Liver (tissue), 9 donors: ENCODE data around the gene MAP2K3. TPM values are rescaled to one million over a fixed set of nuclear protein-coding genes. Genes with fewer than 3 reads are reported as not detected.

Experiments
- DNase-seq: peaks from one replicate; pipeline ENCODE4 v3.0.0-alpha.2; 2017; ENCODE audit warnings: low spot score
- H3K27ac ChIP-seq, 2 donors: one replicate each; pipeline ENCODE4 v1.7.0; 2013; ENCODE audit warnings: inconsistent platforms in 2 of 2, low read length in 2 of 2, control low read depth in 1 of 2, low read depth in 1 of 2, mild to moderate bottlenecking in 1 of 2
- H3K27me3 ChIP-seq, 4 donors: one replicate each; pipeline versions ENCODE4 v1.6.1 to v1.7.0; 2013; ENCODE audit warnings: low read length in 3 of 4, inconsistent platforms in 1 of 4, mild to moderate bottlenecking in 1 of 4, moderate library complexity in 1 of 4; ENCODE audit not compliant: control insufficient read depth in 4 of 4, insufficient read depth in 4 of 4
- H3K36me3 ChIP-seq, 4 donors: one replicate each; pipeline versions ENCODE4 v1.6.1 to v1.7.0; 2013; ENCODE audit warnings: low read length in 3 of 4, mild to moderate bottlenecking in 3 of 4, low read depth in 1 of 4, moderate library complexity in 1 of 4; ENCODE audit not compliant: control insufficient read depth in 4 of 4, insufficient read depth in 3 of 4
- H3K4me1 ChIP-seq, 4 donors: one replicate each; pipeline versions ENCODE4 v1.6.1 to v1.7.0; 2013; ENCODE audit warnings: low read length in 3 of 4, mild to moderate bottlenecking in 3 of 4, moderate library complexity in 1 of 4; ENCODE audit not compliant: control insufficient read depth in 4 of 4, insufficient read depth in 4 of 4
- H3K4me3 ChIP-seq, 3 donors: one replicate each; pipeline versions ENCODE4 v1.6.1 to v1.7.0; 2013; ENCODE audit warnings: low read length in 3 of 3, control low read depth in 1 of 3, low read depth in 1 of 3, mild to moderate bottlenecking in 1 of 3
- H3K9ac ChIP-seq, 2 donors: one replicate each; pipeline ENCODE4 v1.7.0; 2013; ENCODE audit warnings: low read length in 2 of 2, mild to moderate bottlenecking in 2 of 2, moderate library complexity in 2 of 2, control low read depth in 1 of 2, low read depth in 1 of 2
- H3K9me3 ChIP-seq, 4 donors: one replicate each; pipeline versions ENCODE4 v1.6.1 to v1.7.0; 2013; ENCODE audit warnings: low read length in 3 of 4; ENCODE audit not compliant: control insufficient read depth in 4 of 4
- ATF3 ChIP-seq: IDR thresholded peaks from 2 replicates; pipeline ENCODE4 v1.6.1; 2016; ENCODE audit warnings: antibody characterized with exemption
- CTCF ChIP-seq: fragments of 150-350 bp; IDR thresholded peaks from 2 replicates; pipeline ENCODE4 v1.5.1; 2017; ENCODE audit warnings: improper control_type of control experiment, low read depth, low read length; ENCODE audit not compliant: missing input control
- FOXA1 ChIP-seq: IDR thresholded peaks from 2 replicates; pipeline ENCODE4 v1.6.1; 2016; ENCODE audit warnings: antibody characterized with exemption
- FOXA2 ChIP-seq: IDR thresholded peaks from 2 replicates; pipeline ENCODE4 v1.6.1; 2016; ENCODE audit warnings: antibody characterized with exemption
- GABPA ChIP-seq, 2 donors: IDR thresholded peaks in 1 of 2; conservative IDR thresholded peaks in 1 of 2; 2 replicates each; pipeline ENCODE4 v1.6.1; 2016; ENCODE audit warnings: antibody characterized with exemption in 2 of 2, mild to moderate bottlenecking in 1 of 2, moderate library complexity in 1 of 2
- HNF4A ChIP-seq, 2 donors: conservative IDR thresholded peaks; 2 replicates each; pipeline ENCODE4 v1.6.1; 2016; ENCODE audit warnings: antibody characterized with exemption in 2 of 2, mild to moderate bottlenecking in 2 of 2
- HNF4G ChIP-seq: IDR thresholded peaks from 2 replicates; pipeline ENCODE4 v1.6.1; 2016; ENCODE audit warnings: antibody characterized with exemption
- JUND ChIP-seq, 2 donors: IDR thresholded peaks; 2 replicates each; pipeline ENCODE4 v1.6.1; 2016; ENCODE audit warnings: antibody characterized with exemption in 2 of 2
- NR2F2 ChIP-seq: IDR thresholded peaks from 2 replicates; pipeline ENCODE4 v1.6.1; 2016; ENCODE audit warnings: antibody characterized with exemption
- RAD21 ChIP-seq, 2 donors: IDR thresholded peaks; 2 replicates each; pipeline ENCODE4 v1.6.1; 2016; ENCODE audit warnings: antibody characterized with exemption in 2 of 2, mild to moderate bottlenecking in 2 of 2
- REST ChIP-seq: IDR thresholded peaks from 2 replicates; pipeline ENCODE4 v1.6.1; 2016; ENCODE audit warnings: antibody characterized with exemption, mild to moderate bottlenecking
- RXRA ChIP-seq, 2 donors: IDR thresholded peaks; 2 replicates each; pipeline ENCODE4 v1.6.1; 2017 to 2018; ENCODE audit warnings: antibody characterized with exemption in 2 of 2, mild to moderate bottlenecking in 1 of 2
- SP1 ChIP-seq: IDR thresholded peaks from 2 replicates; pipeline ENCODE4 v1.6.1; 2018; ENCODE audit warnings: antibody characterized with exemption, mild to moderate bottlenecking
- TAF1 ChIP-seq: conservative IDR thresholded peaks from 2 replicates; pipeline ENCODE4 v1.6.1; 2016; ENCODE audit warnings: antibody characterized with exemption, mild to moderate bottlenecking
- YY1 ChIP-seq: IDR thresholded peaks from 2 replicates; pipeline ENCODE4 v1.6.1; 2016; ENCODE audit warnings: antibody characterized with exemption, mild to moderate bottlenecking
- WGBS: extraction: QIAGEN DNeasy Blood & Tissue Kit; methylation state at CpG from one replicate; pipeline ENCODE4 v1.1.7; 2013; 5-methylcytosine and 5-hydroxymethylcytosine counted together
- polyA plus RNA-seq, 2 donors: library from polyadenylated mRNA; stranded (reverse) in 1 of 2; unstranded in 1 of 2; fragments of 200-250 nt in 1 of 2; fragments of >200 nt in 1 of 2; fragmentation: Nextera tagmentation in 1 of 2; extraction: Ambion mirVana in 1 of 2; gene quantifications; one replicate each; pipeline versions ENCODE4 v1.2.1 to v1.2.3, GENCODE V29; 2013 to 2015
- total RNA-seq, 2 donors: library from RNA; depleted of rRNA; stranded (reverse); fragments of >200 nt; gene quantifications; one replicate each; pipeline ENCODE4 v1.2.3, GENCODE V29; 2014
- TF ChIP-seq, protein P1 (sequence below): IDR thresholded peaks from 2 replicates; pipeline ENCODE4 v1.6.1; 2016; ENCODE audit warnings: antibody characterized with exemption
- donor health status: healthy.
- donor health status: healthy.
- donor health status: healthy.
- donor health status: healthy.
- donor health status: healthy.

The MAP2K3 gene
- total and polyA plus RNA-seq, 4 donors = 21.6 to 88.4 (median 30.5) TPM

DNA sequence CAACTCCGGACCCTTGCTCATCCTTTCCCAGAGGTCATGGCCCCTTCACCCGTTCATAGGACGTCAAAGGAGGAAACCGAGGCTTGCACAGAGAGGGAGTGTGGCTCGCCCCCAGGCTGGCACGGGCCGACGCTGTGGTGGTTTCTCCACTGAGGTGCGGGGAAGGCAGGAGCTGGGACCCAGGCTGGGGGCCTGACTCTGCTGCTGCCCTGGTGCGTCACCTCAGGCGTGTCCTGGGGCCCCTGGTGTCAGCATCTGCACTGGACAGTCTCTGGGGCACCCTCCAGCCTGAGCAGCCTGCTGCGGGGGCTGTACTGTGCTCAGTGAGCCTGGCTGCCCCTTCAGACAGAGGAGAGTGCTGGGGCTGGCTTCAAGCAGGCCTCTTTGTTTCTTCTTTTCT is 7.4 kb downstream of the MAP2K3 start:
- WGBS = 66% methylated on average over 12 of the region's 12 CpGs
- Histone ChIP-seq H3K9ac (no peak overlapping the region), H3K36me3 (peaks cover 0 to 6% (median 3%) of the 10 kb centered on the region in 4 donors), H3K4me1 (peaks cover 20 to 44% (median 29%) of the 10 kb centered on the region in 4 donors), H3K27ac (no peak overlapping the region), H3K4me3 (no peak overlapping the region), H3K27me3 (no peaks in the 10 kb centered on the region), H3K9me3 (no peaks in the 10 kb centered on the region)
- no peak for TF ChIP-seq RXRA (IDR thresholded peaks at IDR 0.05)
- TF ChIP-seq FOXA2 = no peak
- TF ChIP-seq HNF4G = no peak
- TF ChIP-seq HNF4A (conservative IDR thresholded peaks at IDR 0.05) = no peak
- no peak for TF ChIP-seq RAD21 (IDR thresholded peaks at IDR 0.05)
- TF ChIP-seq CTCF = no peak
- no peak for TF ChIP-seq SP1
- TF ChIP-seq, protein P1, sequence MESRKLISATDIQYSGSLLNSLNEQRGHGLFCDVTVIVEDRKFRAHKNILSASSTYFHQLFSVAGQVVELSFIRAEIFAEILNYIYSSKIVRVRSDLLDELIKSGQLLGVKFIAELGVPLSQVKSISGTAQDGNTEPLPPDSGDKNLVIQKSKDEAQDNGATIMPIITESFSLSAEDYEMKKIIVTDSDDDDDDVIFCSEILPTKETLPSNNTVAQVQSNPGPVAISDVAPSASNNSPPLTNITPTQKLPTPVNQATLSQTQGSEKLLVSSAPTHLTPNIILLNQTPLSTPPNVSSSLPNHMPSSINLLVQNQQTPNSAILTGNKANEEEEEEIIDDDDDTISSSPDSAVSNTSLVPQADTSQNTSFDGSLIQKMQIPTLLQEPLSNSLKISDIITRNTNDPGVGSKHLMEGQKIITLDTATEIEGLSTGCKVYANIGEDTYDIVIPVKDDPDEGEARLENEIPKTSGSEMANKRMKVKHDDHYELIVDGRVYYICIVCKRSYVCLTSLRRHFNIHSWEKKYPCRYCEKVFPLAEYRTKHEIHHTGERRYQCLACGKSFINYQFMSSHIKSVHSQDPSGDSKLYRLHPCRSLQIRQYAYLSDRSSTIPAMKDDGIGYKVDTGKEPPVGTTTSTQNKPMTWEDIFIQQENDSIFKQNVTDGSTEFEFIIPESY = no peak
- TF ChIP-seq FOXA1 = no peak
- TF ChIP-seq GABPA (IDR thresholded peaks at IDR 0.05 in 1 of 2, conservative IDR thresholded peaks at IDR 0.05 in 1 of 2) = no peak
- no peak for TF ChIP-seq TAF1
- DNase-seq = no peak

DNA sequence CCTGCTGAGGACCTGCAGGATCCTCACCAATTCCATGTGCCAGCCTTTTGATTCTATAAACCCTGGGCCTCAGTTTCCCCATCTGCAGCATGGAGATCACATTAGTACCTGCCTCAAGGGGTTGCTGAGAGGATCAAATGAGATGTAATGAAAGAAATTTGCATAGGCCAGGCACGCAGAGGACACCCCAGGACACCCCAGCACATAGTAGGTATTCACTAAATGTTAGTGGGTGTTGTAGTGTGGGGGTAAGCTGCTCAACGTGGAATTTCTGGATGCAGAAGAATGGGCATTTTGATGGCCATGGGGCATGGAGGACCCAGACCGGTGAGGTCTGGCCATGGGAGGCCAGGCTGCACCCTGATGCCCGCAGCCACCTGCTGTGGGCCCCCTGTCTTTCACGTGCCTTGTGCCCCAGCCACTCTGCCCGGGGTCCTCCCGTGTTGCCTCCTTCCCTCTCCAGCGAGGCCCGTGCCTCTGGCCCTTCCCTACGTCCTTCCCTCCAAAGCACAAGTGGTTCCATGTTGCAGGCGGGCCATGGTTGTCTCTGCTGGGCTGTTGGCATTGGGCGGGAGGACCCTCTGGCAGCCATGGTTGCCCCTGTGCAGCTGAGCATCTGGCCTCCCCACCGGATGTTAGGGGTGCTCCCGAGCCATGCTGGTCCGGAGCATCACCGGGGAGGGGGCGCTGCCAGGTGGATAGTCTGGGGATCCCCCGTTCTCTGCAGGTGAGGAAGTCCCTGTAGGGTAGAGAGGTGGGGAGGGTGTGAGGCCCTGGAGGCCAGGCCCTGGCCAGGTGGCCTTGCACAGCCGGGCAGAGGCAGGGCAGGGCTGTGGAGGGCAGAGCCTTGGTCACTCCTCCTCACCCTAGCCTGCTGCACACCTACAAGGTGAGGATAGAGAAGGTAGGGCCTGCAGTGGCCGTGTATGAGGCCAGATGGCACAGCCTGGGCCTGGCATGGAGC is 8.6 kb downstream of the MAP2K3 start:
- Histone ChIP-seq H3K4me1 (peaks cover 14 to 37% (median 19%) of the 10 kb centered on the region in 4 donors), H3K9ac (no peak overlapping the region), H3K36me3 (peaks cover 0 to 7% (median 3%) of the 10 kb centered on the region in 4 donors), H3K4me3 (no peak overlapping the region), H3K9me3 (no peaks in the 10 kb centered on the region), H3K27ac (no peak overlapping the region), H3K27me3 (no peaks in the 10 kb centered on the region)
- no peak for TF ChIP-seq YY1
- TF ChIP-seq HNF4G = no peak
- WGBS = 76% methylated on average over 20 of the region's 20 CpGs
- no peak for DNase-seq

GRCh38 chr17:21293831-21294210 is 9.3 kb downstream of the MAP2K3 start:
- DNase-seq = peak; percentile 48
- H3K9me3 ChIP-seq = no peaks in the 10 kb centered on the region
- no peak overlapping the region for H3K27ac ChIP-seq
- no peak overlapping the region for H3K9ac ChIP-seq
- 65% methylated on average over 10 of the region's 10 CpGs for WGBS
- H3K4me1 ChIP-seq = peaks cover 9 to 30% (median 13%) of the 10 kb centered on the region in 4 donors
- H3K4me3 ChIP-seq = no peak overlapping the region
- no peaks in the 10 kb centered on the region for H3K27me3 ChIP-seq
- peaks cover 0 to 12% (median 4%) of the 10 kb centered on the region in 4 donors for H3K36me3 ChIP-seq
- no peak for TF ChIP-seq REST
- no peak for TF ChIP-seq TAF1
- TF ChIP-seq SP1 = no peak
- no peak for TF ChIP-seq RAD21 (IDR thresholded peaks at IDR 0.05)
- no peak for TF ChIP-seq FOXA1
- TF ChIP-seq NR2F2 = no peak
- TF ChIP-seq, protein P1 = no peak
- no peak for TF ChIP-seq GABPA (IDR thresholded peaks at IDR 0.05 in 1 of 2, conservative IDR thresholded peaks at IDR 0.05 in 1 of 2)
- no peak for TF ChIP-seq FOXA2
- TF ChIP-seq YY1 = no peak
- TF ChIP-seq ATF3 = no peak
- no peak for TF ChIP-seq HNF4A (conservative IDR thresholded peaks at IDR 0.05)
- no peak for TF ChIP-seq JUND (IDR thresholded peaks at IDR 0.05)
